ENCODE measurements around the gene ARHGAP9.
"Not testable (repeated sequence)": the region's sequence is repeated elsewhere in the genome, so short reads cannot be mapped to it uniquely, and the experiment has no call there.

Gene ARHGAP9

GRCh38 chr12:57431654-57432188 is 47.9 kb downstream of the ARHGAP9 start:
- DNase-seq: no peak

- DNase-seq: peak; percentile 92 to 93
Observed at GRCh38 chr12:57430931-57431566, 48.6 kb downstream of the ARHGAP9 start, which contains the start of gene R3HDM2. Gene R3HDM2, minus strand, starts transcription at chr12:57431043. Its CDS starts 120,615 bp downstream, at chr12:57310428.

- no peak for DNase-seq
Observed at GRCh38 chr12:57430112-57430930, 49.3 kb downstream of the ARHGAP9 start.

GRCh38 chr12:57429473-57430111 is 50.1 kb downstream of the ARHGAP9 start:
- no peak for DNase-seq

GRCh38 chr12:57428965-57429364 is 50.7 kb downstream of the ARHGAP9 start:
- no peak for DNase-seq

GRCh38 chr12:57426948-57427347 is 52.7 kb downstream of the ARHGAP9 start:
- not testable (repeated sequence) for DNase-seq

Data from stimulated activated CD4-positive, alpha-beta T cell treated with anti-CD3 and anti-CD28 coated beads, Interleukin-2, amount 100 ng/mL, for 48 hours (primary cell).